Measurements from ENCODE around the gene CRTAP.
"Not testable (repeated sequence)": the region's sequence is repeated elsewhere in the genome, so short reads cannot be mapped to it uniquely, and the experiment has no call there.

CRTAP gene

GRCh38 chr3:33100229-33100628, 13.6 kb upstream of the CRTAP start:
- no peak for DNase-seq (ENCODE audit: low read depth)

- DNase-seq (ENCODE audit: low read depth): no peak
Measured at GRCh38 chr3:33103034-33103433, 10.8 kb upstream of the CRTAP start.

DNA sequence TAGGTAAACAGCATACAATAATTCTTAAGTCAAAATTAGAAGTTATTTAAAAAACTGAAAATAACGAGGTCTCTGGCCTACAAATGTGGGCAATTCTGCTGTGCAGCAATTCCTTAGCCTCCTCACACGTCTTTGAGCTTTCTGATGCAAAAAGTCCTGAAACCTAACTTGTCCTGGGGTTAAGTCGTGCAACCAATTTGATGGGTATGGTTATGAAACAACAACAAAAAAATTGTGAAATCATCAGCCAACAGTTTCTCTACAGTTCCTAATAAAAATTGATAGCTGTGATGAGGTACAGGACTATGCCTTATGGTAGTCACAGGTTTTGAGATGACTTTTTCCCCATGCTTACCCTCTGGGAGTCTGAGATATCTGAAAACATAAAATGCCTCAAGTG, 10.3 kb upstream of the CRTAP start:
- DNase-seq (ENCODE audit: low read depth): no peak

GRCh38 chr3:33104803-33105202, 9.0 kb upstream of the CRTAP start:
- DNase-seq (ENCODE audit: low read depth): no peak

DNA sequence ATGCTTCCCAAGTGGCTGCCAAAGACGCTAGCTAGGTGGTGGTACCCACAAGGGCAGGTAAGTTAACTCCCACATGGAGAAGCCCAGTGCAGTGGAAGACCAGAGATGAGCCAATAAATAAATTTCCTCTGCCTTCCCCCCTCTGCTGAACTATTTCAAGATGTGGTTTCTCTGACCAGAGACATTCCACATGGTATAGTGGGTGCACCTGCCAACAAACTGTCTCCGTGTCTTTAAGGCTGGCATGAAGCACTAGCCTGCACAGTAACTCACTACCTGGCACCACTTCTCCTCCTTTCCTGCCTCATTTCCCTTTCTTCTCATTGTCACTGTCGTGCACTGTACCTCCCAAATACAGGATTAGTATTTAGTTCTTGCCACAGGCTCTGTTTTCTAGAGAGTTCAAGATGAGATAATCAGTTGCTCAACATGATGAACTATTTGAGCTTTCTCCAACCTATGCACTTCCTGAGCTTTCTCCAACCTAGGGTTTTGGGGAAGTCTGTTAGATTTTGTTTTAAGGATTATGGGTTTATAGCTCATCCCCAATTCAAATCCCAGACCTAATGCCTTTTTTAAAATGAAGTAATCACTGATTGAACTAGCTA, 8.4 kb upstream of the CRTAP start:
- DNase-seq (ENCODE audit: low read depth): no peak

- not testable (repeated sequence) for DNase-seq (ENCODE audit: low read depth)
Measured at GRCh38 chr3:33106854-33107253, 7.0 kb upstream of the CRTAP start.

- no peak for DNase-seq (ENCODE audit: low read depth)
Measured at GRCh38 chr3:33111581-33111980, 2.2 kb upstream of the CRTAP start.

DNA sequence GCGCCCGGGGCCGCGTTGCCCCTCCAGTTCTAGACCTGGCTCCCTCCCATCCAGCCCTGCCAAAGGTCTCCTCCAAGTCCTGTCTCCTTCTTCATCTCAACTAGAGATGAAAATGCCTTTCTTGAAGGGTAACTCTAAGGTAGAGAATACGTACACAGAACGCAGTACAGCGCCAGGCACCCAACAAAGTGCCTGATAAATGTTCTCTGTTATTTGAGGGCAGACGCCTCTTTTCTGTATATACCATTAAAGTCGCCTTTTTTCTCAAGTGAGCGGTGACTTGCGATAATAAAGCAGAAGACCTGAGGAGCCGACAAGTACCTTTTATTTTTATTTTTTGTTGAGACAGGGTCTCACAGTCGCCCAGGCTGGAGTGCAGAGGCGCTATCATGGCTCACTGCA, 809 bp downstream of the CRTAP start:
- no peak for DNase-seq (ENCODE audit: low read depth)

GRCh38 chr3:33115024-33115768, 1.4 kb downstream of the CRTAP start:
- no peak for DNase-seq (ENCODE audit: low read depth)

- DNase-seq (ENCODE audit: low read depth): no peak
Measured at GRCh38 chr3:33117461-33117860, 3.6 kb downstream of the CRTAP start.

- DNase-seq (ENCODE audit: low read depth): no peak
Measured at GRCh38 chr3:33119891-33120290, 6.1 kb downstream of the CRTAP start.

- DNase-seq (ENCODE audit: low read depth): no peak
Measured at GRCh38 chr3:33122991-33123390, 9.2 kb downstream of the CRTAP start.

DNA sequence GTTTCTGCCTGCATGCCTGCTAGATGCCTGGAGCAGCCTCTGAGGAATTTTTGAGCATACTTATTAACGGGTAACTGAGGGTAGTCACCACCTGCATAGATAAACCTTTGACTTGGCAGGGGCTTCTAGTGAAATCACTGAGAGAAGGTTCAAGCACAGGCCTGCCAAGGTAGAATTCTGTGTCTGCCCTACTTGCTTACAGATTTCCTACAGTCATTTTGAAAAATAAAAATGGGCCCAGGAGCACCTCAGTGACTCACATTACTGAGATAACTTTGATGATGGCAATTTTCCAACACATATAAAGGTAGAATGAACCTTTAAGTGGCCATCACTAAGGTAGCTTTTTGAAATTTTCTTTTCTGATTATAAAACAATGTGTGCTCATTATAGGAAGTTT, 10.8 kb downstream of the CRTAP start:
- DNase-seq (ENCODE audit: low read depth): no peak

GRCh38 chr3:33125840-33126239, 12.0 kb downstream of the CRTAP start:
- no peak for DNase-seq (ENCODE audit: low read depth)

DNA sequence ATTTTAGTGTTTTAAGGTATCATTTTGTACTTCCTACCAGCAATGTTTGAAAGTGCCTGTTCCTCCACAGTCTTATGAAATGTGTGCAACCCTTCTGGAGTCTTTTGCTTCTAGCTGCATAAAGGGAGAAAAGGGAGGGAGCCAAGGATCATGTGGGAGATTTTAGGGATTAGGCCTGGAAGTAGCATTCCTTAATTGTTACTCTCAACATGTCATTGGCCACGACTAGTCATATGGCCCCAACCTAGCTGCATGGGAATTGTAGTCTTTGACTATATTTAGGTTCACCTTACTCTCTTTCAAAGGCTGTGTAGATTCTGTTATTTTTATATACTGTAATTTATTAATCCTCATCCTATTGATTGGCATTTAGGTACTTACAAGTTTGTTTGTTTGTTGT, 14.9 kb downstream of the CRTAP start:
- DNase-seq (ENCODE audit: low read depth): no peak

DNA sequence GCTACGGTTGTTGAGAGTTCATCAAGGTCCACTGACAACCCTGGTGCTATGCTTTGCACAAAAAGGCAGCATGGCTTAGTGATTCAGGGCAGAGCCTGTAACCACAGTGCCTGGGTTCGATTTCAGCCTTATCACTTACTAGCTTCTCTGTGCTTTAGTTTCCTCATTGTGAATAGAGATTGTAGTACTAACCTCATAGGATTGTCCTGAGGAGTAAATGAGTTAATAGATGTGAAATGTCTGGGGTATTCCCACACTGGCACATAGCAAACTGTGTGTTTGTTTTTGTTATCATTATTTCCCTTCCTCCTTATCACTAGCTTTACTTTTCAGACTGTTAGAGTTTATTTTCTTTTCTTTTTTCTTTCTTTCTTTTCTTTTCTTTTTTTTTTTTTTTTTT, 16.3 kb downstream of the CRTAP start:
- no peak for DNase-seq (ENCODE audit: low read depth)

- no peak for DNase-seq (ENCODE audit: low read depth)
Measured at GRCh38 chr3:33131331-33132018, 17.7 kb downstream of the CRTAP start.

- no peak for DNase-seq (ENCODE audit: low read depth)
Measured at GRCh38 chr3:33132019-33132360, 18.2 kb downstream of the CRTAP start.

DNA sequence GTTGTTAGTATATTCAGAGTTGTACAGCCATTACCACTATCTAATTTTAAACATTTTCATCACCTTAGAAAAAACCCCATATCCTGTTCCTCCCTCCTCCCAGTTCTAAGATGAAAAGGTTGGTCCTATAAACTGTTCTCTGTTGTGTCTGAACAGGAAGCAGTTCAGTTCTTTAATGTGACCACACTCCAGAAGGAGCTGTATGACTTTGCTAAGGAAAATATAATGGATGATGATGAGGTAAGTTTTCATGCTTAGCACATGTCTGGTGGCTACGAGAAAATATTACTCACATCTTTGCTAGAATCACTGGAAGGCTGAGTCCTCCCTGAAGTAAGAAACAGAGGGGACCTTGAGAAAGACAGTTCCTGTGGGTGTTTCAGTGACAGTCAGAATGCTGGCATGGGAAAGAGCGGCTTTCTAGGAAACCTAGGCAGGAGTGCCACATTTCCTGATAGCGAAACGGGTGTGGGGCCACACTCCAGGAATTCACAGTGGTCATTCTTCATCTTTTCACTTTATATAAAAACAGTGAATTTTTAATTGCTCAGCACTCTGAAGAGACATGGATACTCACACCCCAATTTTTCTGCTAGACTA, 20.3 kb downstream of the CRTAP start:
- no peak for DNase-seq (ENCODE audit: low read depth)

- no peak for DNase-seq (ENCODE audit: low read depth)
Measured at GRCh38 chr3:33137691-33138090, 23.9 kb downstream of the CRTAP start.

DNA sequence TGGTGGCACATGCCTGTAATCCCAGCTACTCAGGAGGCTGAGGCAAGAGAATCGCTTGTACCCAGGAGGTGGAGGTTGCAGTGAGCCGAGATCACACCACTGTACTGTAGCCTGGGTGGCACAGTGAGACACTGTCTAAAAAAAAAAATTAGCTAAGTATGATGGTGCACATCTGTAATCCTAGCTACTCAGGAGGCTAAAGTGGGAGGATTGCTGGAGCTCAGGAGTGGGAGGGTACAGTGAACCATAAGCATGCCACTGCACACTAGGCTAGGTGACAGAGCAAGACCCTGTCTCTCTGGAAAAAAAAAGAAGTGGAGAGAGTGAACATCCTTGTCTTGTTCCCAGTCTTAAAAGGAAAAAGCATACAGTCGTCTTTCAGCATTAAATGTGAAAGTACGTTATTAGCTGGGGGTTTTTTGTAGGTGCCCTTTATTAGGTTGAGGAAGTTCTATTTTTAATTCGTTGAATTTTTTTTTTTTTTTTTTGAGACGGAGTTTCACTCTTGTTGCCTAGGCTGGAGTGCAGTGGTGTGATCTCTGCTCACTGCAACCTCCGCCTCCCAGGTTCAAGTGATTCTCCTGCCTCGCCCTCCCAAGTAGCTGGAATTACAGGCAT, 25.3 kb downstream of the CRTAP start:
- not testable (repeated sequence) for DNase-seq (ENCODE audit: low read depth)

DNA sequence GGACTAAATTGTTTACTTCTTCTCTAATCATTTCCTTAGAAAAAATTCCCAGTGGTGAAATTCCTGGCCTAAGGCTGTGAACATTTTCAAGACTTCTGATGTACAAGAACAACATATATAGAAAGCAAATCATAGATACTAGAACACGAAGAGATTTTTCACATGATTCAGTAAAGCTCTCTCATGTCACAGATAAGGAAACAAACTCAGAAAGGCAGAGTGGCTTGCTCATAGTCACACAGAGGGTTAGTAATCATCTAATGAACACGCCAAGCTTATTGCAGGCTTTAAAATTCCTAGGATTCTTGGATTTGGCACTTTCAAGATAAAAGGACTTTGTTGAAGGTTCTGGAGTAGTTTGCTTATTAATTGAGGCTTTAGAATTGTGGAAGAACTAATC, 26.2 kb downstream of the CRTAP start:
- no peak for DNase-seq (ENCODE audit: low read depth)

- DNase-seq (ENCODE audit: low read depth): no peak
Measured at GRCh38 chr3:33141006-33141405, 27.2 kb downstream of the CRTAP start.

Measured in stimulated activated CD8-positive, alpha-beta memory T cell treated with anti-CD3 and anti-CD28 coated beads, Interleukin-12 subunit alpha, Interleukin-12 subunit beta, amount 100 ng/mL, for 4 hours (primary cell).